GM18508 (cell line): ENCODE measurements around the gene WRAP53.
A peak's percentile ranks its signal among the peaks of the same experiment; 100 is the strongest.
"Not testable (repeated sequence)": the region's sequence is repeated elsewhere in the genome, so short reads cannot be mapped to it uniquely, and the experiment has no call there.

Experiments
- ATAC-seq: cut with Tn5 transposase; IDR thresholded peaks from one replicate; pipeline ENCODE4 v1.9.1; 2021; ENCODE audit warnings: moderate number of reproducible peaks; ENCODE audit not compliant: insufficient read depth, unreplicated experiment

WRAP53 gene

DNA sequence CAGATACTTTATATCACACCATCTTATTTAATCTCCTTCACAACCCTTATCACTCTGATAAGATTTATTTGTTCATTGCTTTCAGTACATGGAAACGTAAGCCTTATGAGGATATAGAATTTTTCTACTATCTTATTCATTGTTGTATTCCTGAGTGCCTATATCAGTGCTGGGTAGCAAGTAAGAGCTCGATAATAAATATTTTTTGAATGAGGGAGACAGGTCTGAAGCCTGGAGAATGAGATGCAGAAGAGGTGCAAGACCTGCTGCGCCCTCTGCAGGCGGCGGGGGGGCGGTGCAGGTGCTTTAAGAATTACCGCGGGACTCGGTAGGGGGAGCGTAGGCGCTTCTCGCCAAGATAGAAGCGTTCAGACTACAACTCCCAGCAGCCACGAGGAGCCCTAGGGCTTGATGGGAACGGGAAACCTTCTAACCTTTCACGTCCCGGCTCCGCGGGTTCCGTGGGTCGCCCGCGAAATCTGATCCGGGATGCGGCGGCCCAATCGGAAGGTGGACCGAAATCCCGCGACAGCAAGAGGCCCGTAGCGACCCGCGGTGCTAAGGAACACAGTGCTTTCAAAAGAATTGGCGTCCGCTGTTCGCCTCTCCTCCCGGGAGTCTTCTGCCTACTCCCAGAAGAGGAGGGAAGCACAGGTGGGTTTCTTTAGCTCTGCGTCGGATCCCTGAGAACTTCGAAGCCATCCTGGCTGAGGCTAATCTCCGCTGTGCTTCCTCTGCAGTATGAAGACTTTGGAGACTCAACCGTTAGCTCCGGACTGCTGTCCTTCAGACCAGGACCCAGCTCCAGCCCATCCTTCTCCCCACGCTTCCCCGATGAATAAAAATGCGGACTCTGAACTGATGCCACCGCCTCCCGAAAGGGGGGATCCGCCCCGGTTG, at the start of gene WRAP53:
TSS of gene WRAP53 (plus strand) at position 570 of the 900 bp plus-strand sequence. CDS start at position 742, 172 bp downstream.
- peak; percentile 42 for ATAC-seq

DNA sequence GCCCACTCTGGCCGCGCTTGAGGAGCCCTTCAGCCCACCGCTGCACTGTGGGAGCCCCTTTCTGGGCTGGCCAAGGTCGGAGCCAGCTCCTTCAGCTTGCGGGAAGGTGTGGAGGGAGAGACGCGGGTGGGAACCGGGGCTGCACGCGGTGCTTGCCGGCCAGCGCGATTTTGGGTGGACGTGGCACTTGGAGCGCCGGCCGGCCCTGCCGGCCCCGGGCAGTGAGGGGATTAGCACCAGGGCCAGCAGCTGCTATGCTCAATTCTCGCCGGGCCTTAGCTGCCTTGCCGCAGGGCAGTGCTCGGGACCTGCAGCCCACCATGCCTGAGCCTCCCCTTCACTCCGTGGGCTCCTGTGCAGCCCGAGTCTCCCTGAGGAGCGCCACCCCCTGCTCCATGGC, 47.5 kb upstream of the WRAP53 start:
- ATAC-seq = no peak

DNA sequence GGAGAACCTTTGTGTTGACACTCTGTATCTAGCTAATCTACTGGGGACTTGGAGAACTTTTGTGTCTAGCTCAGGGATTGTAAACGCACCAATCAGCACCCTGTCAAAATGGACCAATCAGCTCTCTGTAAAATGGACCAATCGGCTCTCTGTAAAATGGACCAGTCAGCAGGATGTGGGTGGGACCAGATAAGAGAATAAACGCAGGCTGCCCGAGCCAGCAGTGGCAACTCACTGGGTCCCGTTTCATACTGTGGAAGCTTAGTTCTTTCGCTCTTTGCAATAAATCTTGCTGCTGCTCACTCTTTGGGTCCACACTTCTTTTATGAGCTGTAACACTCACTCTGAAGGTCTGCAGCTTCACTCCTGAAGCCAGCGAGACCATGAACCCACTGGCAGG, 46.6 kb upstream of the WRAP53 start:
- ATAC-seq = not testable (repeated sequence)

- no peak for ATAC-seq
These were observed 43.5 kb upstream of the WRAP53 start for GRCh38 chr17:7644775-7645174.

DNA sequence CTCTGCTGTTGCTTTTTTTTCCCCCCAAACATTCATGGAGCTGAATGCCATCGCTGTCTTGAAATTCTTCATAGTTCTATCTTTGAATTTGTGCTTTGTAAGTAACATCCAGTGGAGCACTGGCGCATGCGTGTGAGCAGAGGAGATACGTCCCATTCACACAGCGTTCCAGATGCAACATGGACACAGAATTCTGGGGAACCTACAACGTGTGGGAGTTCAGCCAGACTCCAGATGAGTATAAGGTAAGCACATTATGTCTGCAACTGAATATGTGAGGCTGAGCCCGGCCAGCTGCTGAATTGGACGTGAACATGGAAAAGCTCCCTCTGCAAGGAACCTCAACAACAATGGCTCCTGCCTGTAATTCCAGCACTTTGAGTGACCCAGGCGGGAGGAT, 41.8 kb upstream of the WRAP53 start:
- no peak for ATAC-seq

DNA sequence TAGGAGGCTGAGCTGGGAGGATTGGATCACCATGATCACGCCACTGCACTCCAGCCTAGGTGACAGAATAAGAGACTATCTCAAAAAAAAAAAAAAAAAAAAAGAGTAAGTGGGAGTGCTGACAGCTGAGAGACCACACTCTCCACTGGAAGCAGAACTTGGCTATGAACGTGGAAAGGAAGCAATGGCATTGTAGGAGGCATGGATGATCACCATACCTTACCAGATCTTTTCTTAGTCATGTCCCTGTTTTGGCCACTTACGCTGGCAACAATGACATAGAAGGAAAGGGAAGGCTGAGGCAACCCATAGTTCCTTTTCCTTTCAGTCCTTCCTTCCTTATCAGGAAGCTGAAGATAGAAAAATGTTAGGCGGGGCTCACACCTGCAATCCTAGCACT, 41.3 kb upstream of the WRAP53 start:
- no peak for ATAC-seq

DNA sequence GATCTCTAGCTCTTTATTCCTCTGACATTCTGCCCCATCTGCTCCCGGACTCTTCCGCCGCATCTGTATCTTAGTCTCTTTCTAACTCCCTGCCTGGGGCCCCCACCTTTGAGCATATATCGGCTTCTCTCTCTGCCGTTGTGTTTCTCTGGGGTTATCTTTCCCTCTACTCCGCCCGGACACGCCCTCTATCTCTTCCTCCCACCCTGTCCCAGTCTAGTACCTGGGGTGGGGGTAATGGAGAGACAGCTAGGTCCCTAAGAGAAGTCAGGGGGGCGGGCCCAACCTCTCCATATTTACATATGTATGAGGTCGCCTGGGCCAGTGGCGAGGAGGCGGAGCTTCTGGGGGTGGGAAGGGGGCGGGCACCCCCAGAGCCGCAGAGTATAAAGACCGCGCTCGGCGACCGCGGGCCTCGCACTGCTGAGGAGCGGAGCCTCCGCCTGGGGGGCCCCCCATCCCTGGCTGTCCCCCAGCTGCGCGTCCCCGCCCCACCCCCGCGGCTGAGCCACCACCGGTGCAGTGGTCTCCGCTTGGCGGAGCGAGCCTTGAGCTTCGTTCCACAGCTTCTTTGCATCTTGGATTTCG, 37.7 kb upstream of the WRAP53 start, which contains the start of gene ATP1B2:
TSS of gene ATP1B2 (plus strand) at position 418 of the 588 bp plus-strand sequence. CDS start 593 bp downstream, outside the sequence.
- ATAC-seq = no peak

DNA sequence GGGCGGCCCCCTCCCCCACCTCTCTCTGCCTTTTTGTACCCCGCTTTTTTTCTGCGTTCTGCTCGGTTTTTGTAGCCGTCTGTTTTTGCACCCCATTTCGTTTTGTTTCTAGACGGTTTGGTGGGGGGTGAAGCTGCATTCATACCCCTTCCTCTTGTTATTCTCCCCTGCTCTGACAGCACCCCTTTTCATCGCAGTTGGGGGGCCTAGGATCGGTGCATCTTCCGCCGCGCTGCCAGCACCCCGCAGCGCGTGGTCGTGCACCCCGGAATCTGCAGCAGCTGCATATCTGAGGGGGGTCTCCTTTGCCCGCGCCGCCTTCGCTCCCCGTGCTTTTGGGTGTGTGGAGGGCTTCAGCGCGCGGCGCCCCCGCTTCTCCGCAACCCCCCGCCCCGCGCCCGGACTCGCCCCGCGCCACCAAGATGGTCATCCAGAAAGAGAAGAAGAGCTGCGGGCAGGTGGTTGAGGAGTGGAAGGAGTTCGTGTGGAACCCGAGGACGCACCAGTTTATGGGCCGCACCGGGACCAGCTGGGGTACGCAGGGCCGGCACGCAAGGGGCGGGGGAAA, 37.1 kb upstream of the WRAP53 start:
- ATAC-seq = no peak

DNA sequence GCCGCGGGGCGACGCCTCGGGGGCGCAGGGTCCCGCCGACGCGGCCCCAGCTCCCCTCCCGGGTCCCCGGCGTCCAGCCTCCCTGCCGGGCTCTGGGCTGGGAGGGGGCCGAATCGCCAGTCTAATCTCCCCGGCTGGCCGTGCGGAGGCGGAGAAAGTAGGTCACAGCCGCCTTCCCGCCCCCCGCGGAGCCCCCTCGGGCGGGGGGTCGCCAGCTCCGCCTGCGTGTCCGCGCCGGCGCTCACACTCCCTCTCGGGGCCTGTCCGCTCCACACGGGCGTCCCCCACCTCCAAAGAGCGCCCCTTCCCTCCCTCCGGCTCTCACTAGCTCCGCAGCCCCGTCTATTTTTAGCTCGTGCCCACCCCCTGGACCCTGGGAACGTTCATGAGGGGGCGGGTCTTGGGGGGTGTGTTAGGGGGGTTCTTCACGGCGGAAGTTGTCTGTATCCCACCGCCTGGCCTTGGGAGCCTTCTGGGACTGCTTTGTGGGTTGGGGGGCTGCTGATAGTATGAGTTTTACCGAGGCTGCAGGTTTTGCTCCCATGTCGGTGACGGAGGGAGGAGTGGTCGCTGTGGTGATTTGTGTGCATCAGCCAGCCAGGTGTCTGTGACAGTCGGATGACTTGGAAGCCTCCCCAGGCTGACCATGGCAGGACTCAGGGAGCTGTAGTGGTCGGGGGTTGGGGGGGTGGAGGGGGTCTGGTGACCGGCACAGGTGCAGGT, 36.5 kb upstream of the WRAP53 start:
- no peak for ATAC-seq

- no peak for ATAC-seq
These were observed 35.6 kb upstream of the WRAP53 start for GRCh38 chr17:7652388-7653356.

GRCh38 chr17:7654832-7655540, 33.3 kb upstream of the WRAP53 start:
- ATAC-seq = no peak

DNA sequence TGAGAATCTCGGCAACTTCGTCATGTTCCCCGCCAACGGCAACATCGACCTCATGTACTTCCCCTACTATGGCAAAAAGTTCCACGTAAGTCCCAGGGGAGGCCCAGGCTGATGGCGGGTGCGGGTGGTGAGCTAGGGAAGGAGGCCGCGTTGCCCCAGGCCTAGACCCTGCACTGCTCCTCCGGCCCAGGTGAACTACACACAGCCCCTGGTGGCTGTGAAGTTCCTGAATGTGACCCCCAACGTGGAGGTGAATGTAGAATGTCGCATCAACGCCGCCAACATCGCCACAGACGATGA, 32.8 kb upstream of the WRAP53 start:
- ATAC-seq = no peak

- no peak for ATAC-seq
These were observed 31.2 kb upstream of the WRAP53 start for GRCh38 chr17:7656958-7657609.

GRCh38 chr17:7667656-7668406, 20.4 kb upstream of the WRAP53 start:
- ATAC-seq = no peak

DNA sequence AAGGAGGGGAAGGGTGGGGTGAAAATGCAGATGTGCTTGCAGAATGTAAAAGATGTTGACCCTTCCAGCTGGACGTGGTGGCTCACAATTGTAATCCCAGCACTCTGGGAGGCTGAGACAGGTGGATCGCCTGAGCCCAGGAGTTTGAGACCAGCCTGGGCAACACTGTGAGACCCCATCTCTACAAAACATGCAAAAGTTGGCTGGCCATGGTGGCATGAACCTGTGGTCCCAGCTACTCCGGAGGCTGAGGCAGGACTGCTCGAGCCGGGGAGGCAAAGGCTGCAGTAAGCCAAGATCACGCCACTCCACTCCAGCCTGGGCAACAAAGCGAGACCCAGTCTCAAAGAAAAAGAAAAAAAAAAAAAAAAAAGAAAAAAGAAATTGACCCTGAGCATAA, 19.8 kb upstream of the WRAP53 start:
- ATAC-seq = no peak

- no peak for ATAC-seq
These were observed 15.0 kb upstream of the WRAP53 start for GRCh38 chr17:7673239-7673638.

DNA sequence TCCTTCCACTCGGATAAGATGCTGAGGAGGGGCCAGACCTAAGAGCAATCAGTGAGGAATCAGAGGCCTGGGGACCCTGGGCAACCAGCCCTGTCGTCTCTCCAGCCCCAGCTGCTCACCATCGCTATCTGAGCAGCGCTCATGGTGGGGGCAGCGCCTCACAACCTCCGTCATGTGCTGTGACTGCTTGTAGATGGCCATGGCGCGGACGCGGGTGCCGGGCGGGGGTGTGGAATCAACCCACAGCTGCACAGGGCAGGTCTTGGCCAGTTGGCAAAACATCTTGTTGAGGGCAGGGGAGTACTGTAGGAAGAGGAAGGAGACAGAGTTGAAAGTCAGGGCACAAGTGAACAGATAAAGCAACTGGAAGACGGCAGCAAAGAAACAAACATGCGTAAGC, 13.3 kb upstream of the WRAP53 start:
- no peak for ATAC-seq

- no peak for ATAC-seq
These were observed 11.7 kb upstream of the WRAP53 start for GRCh38 chr17:7676533-7676932.
